M059J (cell line): ENCODE data around the gene FOXF1. TPM values are rescaled to one million over a fixed set of nuclear protein-coding genes. Genes with fewer than 3 reads are reported as not detected.
A peak's percentile ranks its signal among the peaks of the same experiment; 100 is the strongest.

Experiments used
- DNase-seq: peaks from one replicate; pipeline ENCODE4 v3.0.0-alpha.2; 2012; ENCODE audit warnings: low read depth
- total RNA-seq: library from RNA; depleted of rRNA; stranded (reverse); fragments of >200 nt; shearing (Covaris generic); gene quantifications from 2 replicates; pipeline ENCODE4 v1.2.3, GENCODE V29; 2014

Gene FOXF1
- total RNA-seq, 1 experiment from 2014 or later = 21.2 TPM

DNA sequence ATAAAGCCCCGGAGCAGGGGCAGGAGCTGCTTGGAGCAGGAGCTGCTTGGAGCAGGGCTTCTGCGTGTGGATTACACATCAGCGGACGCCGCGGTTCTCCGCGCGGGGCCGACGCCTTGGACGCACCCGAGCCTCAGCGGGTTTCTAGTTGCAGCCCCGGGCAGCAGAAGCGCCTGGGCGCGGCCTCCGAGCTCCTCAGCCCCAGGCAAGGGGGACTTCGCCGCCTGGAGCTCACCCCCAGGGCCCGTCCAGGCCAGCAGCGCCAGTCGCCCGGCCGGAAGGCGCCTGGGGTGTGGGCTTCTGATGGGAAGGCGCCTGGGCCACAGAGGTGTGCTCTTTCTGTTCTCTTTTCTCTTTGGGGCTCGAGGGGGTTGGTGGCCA, 6.3 kb downstream of the FOXF1 start:
- no peak for DNase-seq

DNA sequence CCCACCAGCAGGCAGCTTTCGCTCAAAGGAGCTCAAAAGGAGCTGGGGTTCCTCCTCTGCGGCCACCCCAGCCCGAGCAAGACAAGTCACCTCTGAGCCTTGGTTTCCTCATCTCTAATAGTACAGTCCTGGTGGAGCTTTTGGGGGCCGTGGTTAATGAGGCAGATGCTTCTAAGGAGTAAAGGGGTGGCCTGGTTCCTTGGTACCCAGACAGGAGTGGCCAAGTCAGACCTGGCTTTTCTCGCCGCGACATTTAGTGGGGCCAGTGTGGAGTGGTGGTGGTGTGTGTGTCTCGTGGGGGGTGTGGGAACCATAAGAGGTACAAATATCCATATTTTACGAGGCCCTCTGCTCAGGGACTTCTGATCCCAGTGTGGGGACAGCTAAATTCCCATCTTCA, 6.7 kb downstream of the FOXF1 start:
- DNase-seq = peak; percentile 34

GRCh38 chr16:86517652-86518258, 7.4 kb downstream of the FOXF1 start:
- peak; percentile 79 for DNase-seq

DNA sequence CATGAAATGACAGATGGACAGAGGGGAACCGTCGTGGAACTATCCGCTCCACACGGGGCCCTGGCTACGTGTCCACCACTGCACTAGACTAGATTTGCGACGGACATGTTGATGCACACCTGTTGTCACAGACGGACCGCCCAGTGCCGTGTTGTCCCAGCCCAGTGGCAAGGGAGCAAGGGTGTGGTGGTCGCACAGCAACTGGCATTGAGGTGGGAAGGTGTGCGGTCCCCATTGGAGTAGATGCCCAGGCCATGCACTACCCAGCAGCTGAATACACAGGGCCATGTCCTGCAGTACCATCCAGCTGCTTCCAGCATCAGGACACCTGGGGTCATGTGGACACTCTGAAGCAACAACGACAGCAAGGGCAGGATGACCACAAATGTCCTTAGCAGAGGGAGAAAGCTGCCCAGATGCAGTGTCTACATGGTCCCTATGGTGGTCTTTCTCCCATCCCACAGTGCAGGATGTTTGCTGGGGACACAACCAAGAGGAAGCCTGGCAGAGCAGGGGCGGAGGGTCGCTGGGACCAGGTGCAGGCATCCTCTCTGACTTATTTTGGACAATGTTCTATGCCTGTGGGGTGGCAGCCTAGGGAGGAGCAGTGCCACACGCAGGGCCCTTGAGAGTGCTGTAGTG, 8.8 kb downstream of the FOXF1 start:
- DNase-seq = no peak

DNA sequence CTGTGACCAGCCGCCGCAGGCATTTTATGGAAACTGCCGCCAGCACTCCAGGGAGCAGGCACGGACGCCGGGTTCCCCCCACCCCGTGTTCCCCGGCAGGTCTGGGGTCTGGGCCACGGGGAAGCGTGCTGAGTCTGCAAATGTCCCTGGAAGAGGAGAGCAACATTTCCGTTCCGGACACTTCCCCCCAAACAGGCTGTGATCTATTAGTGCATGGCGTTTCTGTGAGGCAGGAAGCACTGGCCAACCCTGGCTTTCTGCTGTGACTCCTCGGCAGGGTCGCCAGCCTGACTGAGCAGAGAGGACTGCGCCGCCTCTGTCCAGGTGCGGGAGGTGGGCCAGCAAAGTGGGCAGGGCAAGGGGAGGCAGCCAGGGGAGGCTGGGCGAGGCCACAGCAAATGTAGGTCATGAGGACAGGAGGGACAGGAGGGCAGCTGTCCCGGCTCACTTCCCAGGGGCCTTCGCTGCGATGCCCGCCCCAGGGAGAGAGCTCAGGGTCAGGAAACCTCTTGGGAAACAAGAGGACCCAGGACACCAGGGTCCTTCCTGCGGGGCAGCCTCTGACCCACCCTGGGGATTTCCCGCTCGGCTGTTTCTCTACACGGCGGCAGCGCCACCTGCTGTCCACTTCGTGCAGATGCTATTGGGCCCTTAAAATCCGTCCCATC, 9.5 kb downstream of the FOXF1 start:
- DNase-seq = peak; percentile 58

GRCh38 chr16:86520317-86521210, 10.2 kb downstream of the FOXF1 start:
- DNase-seq = no peak

DNA sequence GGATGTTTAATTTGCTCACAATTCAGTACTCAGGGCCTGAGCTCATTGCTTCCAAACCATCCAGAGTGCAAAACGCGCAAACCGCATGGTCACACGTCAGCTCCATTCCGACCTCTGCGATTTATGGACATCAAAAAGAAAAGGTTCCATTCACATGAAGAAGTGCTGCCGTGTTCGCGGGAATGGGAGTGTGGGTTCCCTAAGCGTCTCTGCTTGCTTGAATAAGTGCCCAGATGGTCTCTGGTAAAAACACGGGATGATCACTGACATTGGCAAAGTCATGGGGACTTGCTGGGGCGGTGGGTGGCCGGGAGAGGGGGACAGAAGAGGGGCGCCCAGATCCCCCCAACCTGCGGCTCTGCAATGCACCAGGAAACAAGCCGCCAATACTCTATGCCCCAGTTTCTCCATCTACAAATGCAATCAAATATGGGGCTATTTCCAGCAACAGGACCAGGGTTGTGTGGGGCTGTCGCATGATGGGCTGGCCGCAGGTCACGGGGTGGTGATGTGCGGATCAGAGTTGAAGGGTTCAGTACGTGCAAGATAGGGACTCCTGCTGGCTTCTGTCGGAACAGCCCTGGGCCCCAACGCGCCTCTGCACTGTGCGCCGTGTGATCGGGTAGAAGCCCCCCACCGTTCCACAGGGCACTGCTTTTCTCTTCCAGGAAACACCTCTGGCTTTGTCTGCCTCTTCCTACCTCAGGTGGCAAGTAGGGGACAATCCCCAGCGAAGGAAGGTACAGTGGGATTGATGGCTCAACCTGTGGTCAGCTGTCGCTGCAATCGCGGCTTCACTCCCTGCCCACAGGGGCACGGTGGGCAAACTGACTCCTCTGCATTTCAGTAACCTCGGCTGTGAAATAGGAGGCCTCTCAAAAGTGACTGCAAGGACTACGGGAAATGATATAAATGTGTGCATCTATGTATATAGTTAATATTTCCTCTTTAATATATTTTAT, 11.2 kb downstream of the FOXF1 start:
- DNase-seq = no peak

GRCh38 chr16:86522634-86523033, 12.3 kb downstream of the FOXF1 start:
- DNase-seq = no peak

- DNase-seq = no peak
Observed at GRCh38 chr16:86523166-86523740, 12.9 kb downstream of the FOXF1 start.

DNA sequence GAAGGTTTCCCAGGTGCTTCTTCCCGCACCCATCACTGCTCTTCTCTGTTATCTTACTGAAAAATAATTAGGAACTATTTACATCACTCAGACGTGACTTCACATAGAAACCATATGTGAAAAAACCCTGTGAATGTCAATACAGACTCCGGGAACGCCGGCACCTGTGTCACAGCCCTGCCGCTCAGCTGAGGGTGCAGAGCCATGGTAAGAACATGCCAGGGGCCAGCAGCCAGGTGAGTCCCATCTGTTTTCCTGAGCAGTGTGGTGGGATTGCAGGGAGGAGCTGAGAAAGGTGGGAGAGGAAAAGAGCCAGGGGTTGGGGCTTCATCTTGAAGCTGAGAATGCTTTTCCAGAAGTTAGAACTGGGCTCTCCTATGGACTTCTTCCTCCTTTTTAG, 13.7 kb downstream of the FOXF1 start:
- DNase-seq = no peak

DNA sequence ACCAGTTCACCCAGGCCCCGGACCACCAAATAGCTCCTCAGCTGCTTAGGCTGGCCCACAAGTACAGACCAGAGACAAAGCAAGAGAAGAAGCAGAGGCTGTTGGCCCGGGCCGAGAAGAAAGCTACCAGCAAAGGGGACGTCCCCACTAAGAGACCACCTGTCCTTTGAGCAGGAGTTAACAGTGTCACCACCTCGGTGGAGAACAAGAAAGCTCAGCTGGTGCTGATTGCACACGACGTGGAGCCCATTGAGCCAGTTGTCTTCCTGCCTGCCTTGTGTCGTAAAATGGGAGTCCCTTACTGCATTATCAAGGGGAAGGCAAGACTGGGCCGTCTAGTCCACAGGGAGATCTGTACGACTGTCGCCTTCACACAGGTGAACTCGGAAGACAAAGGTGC, 15.4 kb downstream of the FOXF1 start:
- no peak for DNase-seq

GRCh38 chr16:86527366-86527765, 17.0 kb downstream of the FOXF1 start:
- no peak for DNase-seq

GRCh38 chr16:86528061-86528929, 18.0 kb downstream of the FOXF1 start:
- DNase-seq = no peak

DNA sequence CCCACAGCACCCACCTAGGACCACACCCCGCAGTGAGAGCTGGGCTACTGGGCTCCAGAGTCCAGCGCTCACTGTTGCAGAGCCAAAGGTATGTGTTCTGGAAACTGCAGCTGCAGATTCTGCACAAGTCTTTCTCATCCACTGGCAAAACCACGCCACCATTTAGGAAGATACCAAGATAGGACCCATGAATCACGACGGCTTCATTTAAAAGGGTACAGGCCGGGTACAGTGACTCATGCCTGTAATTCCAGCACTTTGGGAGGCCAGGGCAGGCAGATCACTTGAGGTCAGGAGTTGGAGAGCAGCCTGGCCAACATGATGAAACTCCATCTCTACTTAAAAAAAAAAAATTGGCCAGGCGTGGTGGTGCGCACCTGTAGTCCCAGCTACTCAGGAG, 18.8 kb downstream of the FOXF1 start:
- peak; percentile 89 for DNase-seq

- no peak for DNase-seq
Observed at GRCh38 chr16:86530251-86531190, 20.2 kb downstream of the FOXF1 start.

DNA sequence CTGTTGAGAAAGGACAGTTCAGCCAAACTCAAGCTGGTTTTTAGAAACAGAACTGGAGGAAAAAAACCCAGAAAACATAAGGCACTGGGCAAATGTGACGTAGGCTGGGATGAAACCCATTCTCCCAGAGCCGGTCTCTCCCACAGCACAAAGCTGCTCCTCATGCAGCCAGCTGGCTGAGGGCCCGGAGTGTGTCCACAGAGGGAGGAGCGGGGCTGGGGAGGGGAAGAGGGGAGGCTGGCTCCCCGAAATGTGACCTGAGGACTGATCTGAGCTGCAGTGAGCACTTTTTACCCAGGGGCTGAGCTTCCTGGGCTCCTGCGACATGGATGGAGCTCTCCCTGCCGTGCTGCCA, 20.8 kb downstream of the FOXF1 start:
- DNase-seq = no peak

DNA sequence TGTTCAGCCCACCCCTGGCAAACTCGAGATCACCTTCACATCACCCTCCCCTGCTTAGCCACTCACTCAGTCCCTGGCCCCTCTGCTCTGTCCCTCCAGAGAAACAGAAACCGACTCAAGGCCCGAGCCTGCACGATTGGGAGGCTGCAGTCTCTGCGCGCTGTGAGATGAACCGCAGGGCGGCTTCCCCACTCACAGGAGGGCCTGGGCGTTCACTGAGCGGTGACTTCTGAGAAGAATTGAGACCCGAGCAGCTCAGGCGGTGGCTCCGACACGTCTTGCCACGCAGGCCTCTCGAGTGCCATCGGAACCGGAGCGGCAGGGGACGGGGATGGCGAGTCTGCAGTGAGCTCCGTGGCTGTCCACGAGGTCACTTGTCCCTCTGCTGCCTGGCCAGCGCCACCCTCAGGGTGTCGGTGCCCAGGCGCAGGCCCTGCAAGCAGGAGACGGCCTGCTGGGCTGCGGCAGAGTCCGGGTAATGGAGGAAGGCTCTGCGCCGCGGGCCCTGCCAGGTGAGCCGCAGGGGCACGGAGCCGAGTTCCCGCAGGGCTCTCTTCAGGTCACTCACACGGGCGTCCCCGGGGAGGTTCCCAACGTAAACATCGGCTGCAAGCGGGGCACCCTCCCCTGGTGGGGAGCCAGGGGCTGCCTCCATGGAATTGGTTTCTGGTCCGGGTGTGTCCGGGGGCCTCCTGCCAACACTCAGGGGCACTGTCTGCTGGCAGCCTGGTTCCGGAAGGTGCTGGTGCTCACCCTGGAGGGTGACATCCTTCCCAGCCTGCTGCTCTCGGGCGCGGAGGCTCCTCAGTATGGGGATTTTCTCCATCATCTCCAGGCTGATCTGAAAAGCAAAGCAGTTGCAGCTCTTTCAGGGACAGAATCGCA, 21.6 kb downstream of the FOXF1 start:
- DNase-seq = no peak

GRCh38 chr16:86532526-86532815, 22.1 kb downstream of the FOXF1 start:
- DNase-seq = no peak
